ENCODE measurements around the gene PHAF1.

Gene PHAF1

DNA sequence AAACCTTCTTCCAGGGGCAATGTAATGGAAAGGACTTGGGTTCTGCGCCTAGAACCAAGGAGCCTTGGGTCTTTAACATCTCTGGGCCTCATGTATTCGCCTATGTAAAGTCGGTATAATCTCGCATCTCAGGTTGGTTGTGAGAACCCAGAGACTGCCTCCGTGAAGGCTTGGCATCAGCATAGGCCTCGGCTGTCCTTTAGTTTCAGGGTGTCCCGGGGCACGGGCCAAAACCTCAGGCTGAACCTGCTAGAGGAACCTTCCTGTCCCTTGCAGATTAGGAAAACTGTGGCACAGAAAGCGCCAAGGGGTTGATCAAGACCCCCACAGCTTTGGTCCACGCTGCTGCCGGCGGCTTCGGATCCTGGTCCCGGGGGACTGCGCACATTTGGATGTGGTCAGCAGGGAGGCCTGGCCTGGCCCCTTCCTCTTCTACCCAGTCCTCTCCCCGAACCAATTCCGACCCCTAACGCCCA, 772 bp upstream of the PHAF1 start:
- DNase-seq (ENCODE audit: low read depth), result no peak
- peak overlapping the region; percentile 72 for H3K4me3 ChIP-seq (ENCODE audit: control insufficient read depth, low read depth, low read length)
- TF ChIP-seq, protein P1, sequence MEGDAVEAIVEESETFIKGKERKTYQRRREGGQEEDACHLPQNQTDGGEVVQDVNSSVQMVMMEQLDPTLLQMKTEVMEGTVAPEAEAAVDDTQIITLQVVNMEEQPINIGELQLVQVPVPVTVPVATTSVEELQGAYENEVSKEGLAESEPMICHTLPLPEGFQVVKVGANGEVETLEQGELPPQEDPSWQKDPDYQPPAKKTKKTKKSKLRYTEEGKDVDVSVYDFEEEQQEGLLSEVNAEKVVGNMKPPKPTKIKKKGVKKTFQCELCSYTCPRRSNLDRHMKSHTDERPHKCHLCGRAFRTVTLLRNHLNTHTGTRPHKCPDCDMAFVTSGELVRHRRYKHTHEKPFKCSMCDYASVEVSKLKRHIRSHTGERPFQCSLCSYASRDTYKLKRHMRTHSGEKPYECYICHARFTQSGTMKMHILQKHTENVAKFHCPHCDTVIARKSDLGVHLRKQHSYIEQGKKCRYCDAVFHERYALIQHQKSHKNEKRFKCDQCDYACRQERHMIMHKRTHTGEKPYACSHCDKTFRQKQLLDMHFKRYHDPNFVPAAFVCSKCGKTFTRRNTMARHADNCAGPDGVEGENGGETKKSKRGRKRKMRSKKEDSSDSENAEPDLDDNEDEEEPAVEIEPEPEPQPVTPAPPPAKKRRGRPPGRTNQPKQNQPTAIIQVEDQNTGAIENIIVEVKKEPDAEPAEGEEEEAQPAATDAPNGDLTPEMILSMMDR (IDR thresholded peaks at IDR 0.05; ENCODE audit: control insufficient read depth, insufficient read depth, low read depth, low read length, missing control alignments), result no peak

DNA sequence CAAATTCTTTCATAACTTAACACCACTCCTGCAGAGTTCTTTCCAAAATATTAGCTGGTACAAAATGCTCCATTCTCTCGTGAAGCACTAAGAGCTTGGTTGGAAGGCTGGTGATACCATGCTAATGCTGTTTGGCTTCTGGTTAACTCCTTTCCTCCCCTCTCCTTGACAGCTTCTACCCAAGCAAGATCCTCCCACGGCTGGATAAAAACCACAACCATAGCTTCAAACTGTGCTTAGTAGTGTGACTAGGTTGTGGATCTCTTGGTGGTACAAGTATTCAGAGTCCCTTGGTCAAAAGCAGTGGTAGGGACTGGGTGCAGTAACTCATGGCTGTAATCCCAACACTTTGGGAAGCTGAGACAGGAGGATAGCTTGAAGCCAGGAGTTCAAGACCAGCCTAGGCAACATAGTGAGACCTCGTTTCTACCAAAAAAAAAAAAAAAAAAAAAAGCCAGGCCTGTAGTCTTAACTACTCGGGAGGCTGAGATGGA, 2.3 kb downstream of the PHAF1 start:
- TF ChIP-seq, protein P1 (IDR thresholded peaks at IDR 0.05; ENCODE audit: control insufficient read depth, insufficient read depth, low read depth, low read length, missing control alignments), result no peak
- no peak overlapping the region for H3K4me3 ChIP-seq (ENCODE audit: control insufficient read depth, low read depth, low read length)
- no peak for DNase-seq (ENCODE audit: low read depth)

DNA sequence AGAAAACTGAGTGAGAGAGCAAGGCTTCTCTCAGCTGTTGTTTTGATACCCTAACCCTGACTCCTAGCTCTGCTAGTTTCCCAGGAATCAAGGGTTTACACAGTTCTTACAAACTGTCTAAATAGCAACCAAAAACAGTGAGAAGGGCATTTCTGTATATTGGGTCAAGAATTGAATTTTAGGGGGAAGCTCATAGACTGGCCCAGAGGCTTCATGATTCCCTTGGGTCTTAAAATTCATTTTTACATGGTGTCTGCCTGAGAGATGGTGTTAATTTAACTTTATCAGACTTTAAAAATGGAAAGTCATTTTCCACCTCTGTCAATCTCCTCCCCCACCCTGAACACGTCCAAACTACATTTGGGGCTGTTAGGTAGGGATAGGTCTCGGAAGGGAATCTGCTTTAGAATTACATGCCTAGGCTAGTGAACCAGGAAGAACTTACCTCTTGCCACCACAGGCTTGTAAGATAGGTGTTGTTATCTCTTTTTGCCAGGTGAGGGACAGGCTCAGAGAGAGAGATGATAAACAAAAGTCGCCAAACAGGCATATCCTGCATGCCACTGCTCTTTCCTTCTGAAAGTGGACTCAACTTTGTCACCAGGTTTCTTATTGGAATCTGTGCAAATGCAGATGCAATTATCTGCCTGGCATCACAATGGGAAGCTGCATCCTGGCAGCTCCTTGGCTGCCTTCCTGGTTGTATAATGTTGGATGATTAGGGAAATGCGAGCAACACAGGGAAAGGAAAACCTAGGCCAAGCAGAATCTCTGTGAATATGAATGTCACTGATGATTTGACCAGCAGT, 3.1 kb downstream of the PHAF1 start:
- no peak overlapping the region for H3K4me3 ChIP-seq (ENCODE audit: control insufficient read depth, low read depth, low read length)
- TF ChIP-seq, protein P1 (IDR thresholded peaks at IDR 0.05; ENCODE audit: control insufficient read depth, insufficient read depth, low read depth, low read length, missing control alignments), result no peak
- no peak for DNase-seq (ENCODE audit: low read depth)

DNA sequence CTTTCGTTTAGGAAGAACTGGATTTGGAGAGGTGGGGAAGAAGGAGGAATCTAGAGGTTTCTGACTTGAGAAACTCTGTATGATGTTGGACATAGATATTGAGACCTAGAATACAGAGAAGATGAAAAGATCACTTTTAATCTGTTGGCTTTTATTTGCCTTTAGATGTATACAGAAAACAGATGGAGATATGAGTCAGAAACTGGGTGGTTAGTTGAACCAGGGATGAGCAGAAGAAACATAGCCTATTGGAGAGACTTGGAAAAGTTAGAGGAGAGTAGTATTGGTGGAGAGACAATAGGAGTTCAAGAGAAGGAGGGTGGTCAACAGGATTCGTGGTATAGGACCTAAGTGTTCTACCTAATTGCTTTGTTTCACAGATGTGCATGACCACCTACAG, 5.1 kb downstream of the PHAF1 start:
- no peak for DNase-seq (ENCODE audit: low read depth)
- no peak overlapping the region for H3K4me3 ChIP-seq (ENCODE audit: control insufficient read depth, low read depth, low read length)
- TF ChIP-seq, protein P1 (IDR thresholded peaks at IDR 0.05; ENCODE audit: control insufficient read depth, insufficient read depth, low read depth, low read length, missing control alignments), result no peak

DNA sequence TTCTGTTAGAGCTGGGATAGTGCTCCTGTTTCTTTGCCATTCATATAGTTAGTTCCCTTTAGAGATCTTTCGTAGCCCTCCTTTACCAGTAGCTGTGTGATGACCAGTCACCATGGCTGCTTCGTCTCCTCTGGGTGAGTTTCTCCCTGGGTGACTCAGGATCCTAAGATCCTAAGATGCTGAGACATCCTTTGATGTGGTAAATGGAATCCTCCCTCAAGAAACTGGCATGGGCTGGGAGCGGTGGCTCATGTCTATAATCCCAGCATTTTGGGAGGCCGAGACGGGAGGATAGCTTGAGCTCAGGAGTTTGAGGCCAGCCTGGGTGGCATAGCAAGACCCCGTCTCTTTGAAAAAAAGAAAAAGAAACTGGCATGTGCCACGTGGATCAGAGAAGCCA, 5.9 kb downstream of the PHAF1 start:
- no peak overlapping the region for H3K4me3 ChIP-seq (ENCODE audit: control insufficient read depth, low read depth, low read length)
- TF ChIP-seq, protein P1 (IDR thresholded peaks at IDR 0.05; ENCODE audit: control insufficient read depth, insufficient read depth, low read depth, low read length, missing control alignments), result no peak
- DNase-seq (ENCODE audit: low read depth), result peak; percentile 71

DNA sequence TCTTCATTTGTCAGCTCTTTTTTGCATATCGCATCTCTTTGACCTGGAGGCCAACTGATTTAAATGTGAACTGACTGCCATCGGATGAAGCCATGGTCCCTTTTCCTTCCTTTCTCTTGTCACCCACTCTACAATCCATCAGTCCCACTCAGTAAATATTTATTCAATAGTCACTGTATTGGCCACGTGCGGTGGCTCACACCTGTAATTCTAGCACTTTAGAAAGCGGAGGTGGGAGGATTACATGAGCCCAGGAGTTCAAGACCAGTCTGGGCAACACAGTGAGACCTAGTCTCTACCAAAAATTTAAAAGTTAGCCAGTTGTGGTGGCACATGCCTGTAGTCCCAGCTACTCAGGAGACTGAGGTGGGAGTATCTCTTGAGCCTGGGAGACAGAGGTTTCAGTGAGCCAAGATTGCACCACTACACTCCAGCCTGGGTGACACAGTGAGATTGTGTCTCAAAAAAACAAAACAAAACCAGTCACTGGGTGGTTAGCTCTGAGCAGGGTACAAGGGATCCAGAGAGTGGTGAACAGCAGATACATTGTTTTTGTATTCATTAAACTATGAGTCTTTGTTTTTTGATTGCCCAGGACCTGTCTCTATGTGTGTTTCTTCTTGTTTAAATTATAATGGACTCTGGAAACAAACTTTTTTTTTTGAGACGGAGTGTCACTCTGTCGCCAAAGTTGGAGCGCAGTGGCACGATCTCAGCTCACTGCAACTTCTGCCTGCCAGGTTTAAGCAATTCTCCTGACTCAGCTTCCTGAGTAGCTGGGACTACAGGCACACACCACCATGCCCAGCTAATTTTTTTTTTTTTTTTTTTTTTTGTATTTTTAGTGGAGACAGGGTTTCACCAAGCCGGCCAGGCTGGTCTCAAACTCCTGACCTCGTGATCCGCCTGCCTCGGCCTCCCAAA, 6.9 kb downstream of the PHAF1 start:
- TF ChIP-seq, protein P1 (IDR thresholded peaks at IDR 0.05; ENCODE audit: control insufficient read depth, insufficient read depth, low read depth, low read length, missing control alignments), result no peak
- no peak overlapping the region for H3K4me3 ChIP-seq (ENCODE audit: control insufficient read depth, low read depth, low read length)
- DNase-seq (ENCODE audit: low read depth), result no peak

All from AG09309 (cell line).